ENCODE results near the gene ARID4A. TPM values are rescaled to one million over a fixed set of nuclear protein-coding genes. Genes with fewer than 3 reads are reported as not detected.
"Not testable (repeated sequence)": the region's sequence is repeated elsewhere in the genome, so short reads cannot be mapped to it uniquely, and the experiment has no call there.

The ARID4A gene
- total RNA-seq, 1 donor from 2014 or later: 27.4 TPM

GRCh38 chr14:58292187-58292586 lies 6.2 kb upstream of the ARID4A start:
- intact Hi-C loops (cut with micrococcal nuclease): no loop called here

- intact Hi-C loops (cut with micrococcal nuclease): no loop called here
These were observed 4.2 kb upstream of the ARID4A start for GRCh38 chr14:58294201-58294600.

DNA sequence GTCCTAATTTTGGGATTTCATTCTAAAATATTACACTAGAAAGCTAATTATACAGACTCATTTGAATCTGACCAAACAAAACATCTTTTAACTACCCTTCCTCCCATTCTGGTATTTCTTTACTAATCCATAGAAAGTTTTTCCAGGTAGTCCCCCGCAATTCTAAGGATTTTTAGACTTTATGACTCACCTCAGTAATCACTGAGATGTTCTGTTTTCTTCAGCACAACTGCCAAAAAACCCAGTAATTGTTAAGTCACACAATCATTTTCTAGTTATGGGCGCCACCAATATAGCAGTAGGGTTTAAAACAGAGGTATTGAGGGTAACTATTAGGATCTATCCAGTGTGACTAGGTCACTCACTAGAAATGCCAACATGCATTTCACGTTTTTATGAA lies 1.6 kb upstream of the ARID4A start:
- intact Hi-C loops (cut with micrococcal nuclease): loop anchor here (5.0 kb wide), 1 partner anchor 1186 kb away; the partner anchor contains the start of genes JKAMP and L3HYPDH

DNA sequence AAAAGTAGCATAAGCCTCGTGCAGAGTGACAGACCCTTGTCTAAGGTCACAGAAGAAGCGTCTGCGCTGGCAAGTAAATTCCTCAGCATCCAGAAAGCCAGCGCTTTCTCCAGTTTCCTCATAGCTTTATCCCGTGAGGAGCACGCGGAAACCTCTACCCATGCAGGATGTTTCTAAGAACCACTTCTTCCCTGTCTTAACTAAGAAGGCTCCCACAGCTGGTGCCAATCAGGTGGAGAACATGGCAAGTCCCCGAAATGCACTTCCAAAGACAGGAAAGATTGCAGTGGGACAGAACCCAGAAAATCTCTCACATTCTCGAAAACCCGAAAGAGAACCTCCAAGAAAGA lies 968 bp upstream of the ARID4A start:
- intact Hi-C loops (cut with micrococcal nuclease): loop anchor here (5.0 kb wide), 1 partner anchor 1185 kb away; the partner anchor contains the start of genes JKAMP and L3HYPDH

DNA sequence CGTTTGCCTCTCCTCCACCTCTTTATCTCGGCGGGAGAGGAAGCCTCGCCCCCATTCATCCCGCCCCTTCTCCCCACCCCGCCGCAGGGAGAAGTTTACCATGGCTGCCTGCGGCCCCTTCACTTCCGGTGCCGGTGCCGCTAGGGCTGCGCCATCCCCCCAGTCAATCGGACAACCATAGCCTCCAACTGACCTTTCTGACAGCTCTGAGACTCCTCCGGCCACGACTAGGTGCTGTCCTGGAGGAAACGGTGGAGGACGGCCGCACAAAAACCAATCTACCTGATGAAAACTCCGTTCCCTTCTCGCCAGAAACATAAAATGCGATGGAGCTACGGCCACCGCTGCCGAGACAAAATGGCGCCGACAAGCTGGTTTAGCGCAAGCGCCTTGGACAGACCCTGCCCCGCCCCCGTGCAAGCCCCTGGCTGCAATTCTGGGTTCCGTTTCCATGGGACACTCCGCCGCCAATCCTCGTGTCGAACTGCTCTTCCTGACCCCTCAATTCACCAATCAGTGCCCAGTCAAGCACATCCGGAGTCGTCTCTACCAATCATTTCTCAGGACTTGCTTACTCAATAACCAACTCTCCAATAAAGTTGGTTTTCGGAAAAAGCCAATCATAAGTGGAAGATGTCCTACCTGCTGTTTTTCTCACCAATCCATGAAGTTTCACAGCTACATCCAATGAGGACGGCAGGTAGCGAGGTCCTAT lies 436 bp upstream of the ARID4A start:
- intact Hi-C loops (cut with micrococcal nuclease): loop anchor here (1.0 to 5.0 kb wide), 6 partner anchors 17 to 1184 kb away; partner anchors contain the start of genes JKAMP, KIAA0586, L3HYPDH and PSMA3

DNA sequence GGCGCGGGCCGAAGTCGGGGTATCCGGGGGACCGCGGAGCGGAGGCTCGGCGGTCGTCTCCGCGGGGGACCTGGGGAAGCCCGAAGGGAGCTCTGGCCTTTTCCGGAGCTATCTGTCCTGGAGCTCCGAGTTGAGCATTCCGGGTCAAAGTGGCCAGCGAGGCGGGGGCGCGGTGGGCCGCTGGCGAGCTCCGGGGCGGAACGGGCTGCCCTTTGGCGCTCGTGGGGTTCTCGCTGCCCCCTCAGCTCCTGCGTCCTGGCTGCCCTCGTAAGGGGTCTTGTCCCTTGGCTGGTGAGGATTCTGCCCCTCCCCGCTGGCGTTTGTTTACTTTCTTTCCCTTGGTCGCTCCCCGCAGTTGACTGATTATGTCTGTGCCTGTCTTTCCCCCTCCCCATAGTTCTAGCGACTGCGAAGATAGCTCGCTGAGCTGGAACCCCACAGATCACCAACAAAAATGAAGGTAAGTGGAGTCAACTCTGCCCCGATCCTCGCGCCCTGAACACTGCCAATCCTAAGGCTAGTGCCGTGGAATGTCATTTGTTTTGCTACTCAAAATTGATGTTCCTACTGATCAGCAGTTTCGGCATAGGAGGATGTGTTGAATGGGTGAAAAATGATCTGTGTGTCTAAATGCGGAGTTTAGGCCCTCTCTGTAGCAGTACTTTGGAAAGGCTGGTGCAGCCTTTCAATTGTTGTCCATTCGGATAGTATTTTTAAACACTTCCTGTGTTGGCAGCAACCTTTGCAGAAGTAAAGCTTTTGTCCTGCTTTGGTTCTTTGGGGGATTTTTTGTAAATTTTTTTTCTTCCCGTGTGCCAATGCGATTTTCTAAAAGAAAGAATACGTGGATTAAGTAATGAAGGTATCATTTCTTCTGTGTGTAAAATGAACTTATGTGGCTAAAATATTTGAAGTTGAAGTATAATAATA lies 1.3 kb downstream of the ARID4A start:
- intact Hi-C loops (cut with micrococcal nuclease): loop anchor here (5.0 kb wide), 1 partner anchor 1183 kb away; the partner anchor contains the start of genes JKAMP and L3HYPDH

DNA sequence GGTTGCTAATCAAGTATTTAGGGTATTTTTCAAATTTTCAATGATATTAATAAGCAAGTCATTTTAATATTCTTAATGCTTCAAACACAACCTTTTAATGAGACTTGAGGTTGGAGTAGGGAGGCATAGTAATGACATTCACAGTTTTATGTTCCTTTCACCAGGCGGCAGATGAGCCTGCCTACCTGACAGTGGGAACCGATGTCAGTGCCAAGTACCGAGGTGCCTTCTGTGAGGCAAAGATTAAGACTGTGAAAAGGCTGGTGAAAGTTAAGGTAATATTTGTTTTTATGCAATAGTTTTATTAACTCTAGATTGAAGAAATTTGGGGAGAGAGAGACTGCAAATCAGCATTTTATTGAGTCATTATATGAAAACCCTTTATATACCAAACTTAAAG lies 3.1 kb downstream of the ARID4A start:
- intact Hi-C loops (cut with micrococcal nuclease): no loop called here

- intact Hi-C loops (cut with micrococcal nuclease): no loop called here
These were observed 7.4 kb downstream of the ARID4A start for GRCh38 chr14:58305730-58306129.

GRCh38 chr14:58307597-58308316 lies 9.4 kb downstream of the ARID4A start:
- intact Hi-C loops (cut with micrococcal nuclease): no loop called here

DNA sequence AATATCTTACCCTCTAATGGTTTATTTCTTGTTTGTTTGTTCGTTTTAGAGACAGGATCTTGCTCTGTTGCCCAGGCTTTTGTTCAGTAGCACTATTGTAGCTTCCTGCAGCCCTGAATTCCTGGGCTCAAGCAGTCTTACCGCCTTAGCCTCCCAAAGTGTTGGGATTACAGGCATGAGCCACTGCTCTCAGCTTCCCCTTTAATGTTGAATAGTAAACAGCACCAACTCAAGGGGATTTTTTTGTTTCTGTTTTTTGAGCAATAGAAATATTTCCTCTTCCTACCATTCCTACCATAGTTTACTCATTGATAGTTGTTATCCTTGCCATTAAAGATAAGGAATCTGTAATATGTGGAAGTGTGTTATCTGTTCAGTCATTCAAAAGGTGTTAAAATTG lies 10.7 kb downstream of the ARID4A start:
- intact Hi-C loops (cut with micrococcal nuclease): no loop called here

DNA sequence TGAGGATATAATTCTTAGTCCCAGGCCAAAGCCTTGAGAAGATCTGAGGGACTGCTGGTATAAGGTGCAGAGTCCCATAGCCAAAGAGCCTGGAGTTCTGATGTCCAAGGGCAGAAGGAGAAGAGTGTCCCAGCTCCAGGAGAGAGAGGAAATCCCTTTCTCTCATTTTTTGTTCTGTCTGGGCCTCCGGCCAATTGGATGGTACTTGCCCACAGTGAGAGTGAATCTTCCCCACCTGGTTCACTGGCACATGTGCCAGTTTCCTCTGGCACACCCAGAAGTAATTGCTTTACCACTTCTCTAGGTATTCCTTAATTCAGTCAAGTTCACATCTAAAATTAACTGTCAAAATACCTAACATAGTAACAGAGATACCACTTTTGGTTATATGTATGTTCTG lies 15.3 kb downstream of the ARID4A start:
- intact Hi-C loops (cut with micrococcal nuclease): no loop called here

GRCh38 chr14:58315606-58316005 lies 17.3 kb downstream of the ARID4A start:
- intact Hi-C loops (cut with micrococcal nuclease): no loop called here

GRCh38 chr14:58327019-58327418 lies 28.7 kb downstream of the ARID4A start:
- intact Hi-C loops (cut with micrococcal nuclease): no loop called here

GRCh38 chr14:58331111-58331510 lies 32.8 kb downstream of the ARID4A start:
- intact Hi-C loops (cut with micrococcal nuclease): loop anchor here (1.0 kb wide), 3 partner anchors 33 to 132 kb away; partner anchors contain the start of genes ARID4A and PSMA3

- intact Hi-C loops (cut with micrococcal nuclease): no loop called here
These were observed 34.2 kb downstream of the ARID4A start for GRCh38 chr14:58332561-58332960.

DNA sequence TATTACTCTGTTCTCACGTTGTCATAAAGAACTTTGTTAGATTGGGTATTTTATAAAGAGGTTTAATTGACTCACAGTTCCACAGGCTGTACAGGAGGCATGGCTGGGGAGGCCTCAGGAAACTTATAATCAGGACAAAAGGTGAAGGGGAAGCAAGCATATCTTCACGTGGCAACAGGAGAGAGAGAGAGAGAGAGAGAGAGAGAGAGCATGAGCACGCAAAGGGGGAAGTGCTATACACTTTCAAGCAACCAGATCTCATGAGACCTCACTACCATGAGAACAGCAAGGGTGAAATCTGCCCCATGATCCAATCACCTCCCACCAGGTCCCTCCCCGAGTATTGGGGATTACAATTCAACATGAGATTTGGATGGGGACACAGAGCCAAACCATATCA lies 41.3 kb downstream of the ARID4A start:
- intact Hi-C loops (cut with micrococcal nuclease): not testable (repeated sequence)

- intact Hi-C loops (cut with micrococcal nuclease): no loop called here
These were observed 42.9 kb downstream of the ARID4A start for GRCh38 chr14:58341152-58341748.

GRCh38 chr14:58343535-58343934 lies 45.2 kb downstream of the ARID4A start:
- intact Hi-C loops (cut with micrococcal nuclease): not testable (repeated sequence)

DNA sequence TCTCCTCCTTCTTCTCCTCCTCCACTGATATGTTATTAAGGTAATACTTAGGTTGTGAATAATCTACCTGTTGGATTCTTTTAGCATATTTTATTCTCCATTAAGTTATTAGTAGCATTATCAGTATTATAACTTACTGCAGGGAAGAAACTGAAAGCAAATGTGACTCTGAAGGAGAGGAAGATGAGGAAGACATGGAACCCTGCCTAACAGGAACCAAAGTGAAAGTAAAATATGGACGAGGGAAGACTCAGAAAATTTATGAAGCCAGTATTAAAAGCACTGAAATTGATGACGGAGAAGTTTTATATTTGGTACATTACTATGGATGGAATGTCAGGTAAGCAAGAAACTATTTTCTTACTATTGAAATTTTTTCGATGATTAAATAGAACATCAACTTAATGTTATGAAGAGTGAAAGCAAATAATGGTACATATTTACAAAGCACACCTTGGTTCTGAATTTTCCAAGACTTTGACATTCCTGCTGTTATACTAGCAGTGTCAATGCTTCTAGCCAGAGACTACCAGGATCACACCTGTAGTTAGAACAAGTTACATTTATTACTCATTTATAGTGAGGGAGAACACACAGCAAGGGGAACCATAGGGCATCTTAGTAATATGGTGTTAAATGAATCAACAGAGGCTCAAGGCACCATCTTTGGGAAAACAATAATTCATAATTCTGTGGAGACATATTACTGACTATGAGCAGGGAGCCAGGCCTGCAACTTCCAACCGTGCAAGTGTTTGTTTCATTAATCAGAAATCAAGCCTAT lies 55.4 kb downstream of the ARID4A start:
- intact Hi-C loops (cut with micrococcal nuclease): no loop called here

GRCh38 chr14:58354808-58355207 lies 56.5 kb downstream of the ARID4A start:
- intact Hi-C loops (cut with micrococcal nuclease): no loop called here

Data from T-helper 2 cell treated with Interferon-gamma antibody and Interleukin-4, amounts not matched to agents 100 ng/mL and 5 ng/mL, for 36 hours (primary cell).